ENCODE results near the gene RBM11.

DNA sequence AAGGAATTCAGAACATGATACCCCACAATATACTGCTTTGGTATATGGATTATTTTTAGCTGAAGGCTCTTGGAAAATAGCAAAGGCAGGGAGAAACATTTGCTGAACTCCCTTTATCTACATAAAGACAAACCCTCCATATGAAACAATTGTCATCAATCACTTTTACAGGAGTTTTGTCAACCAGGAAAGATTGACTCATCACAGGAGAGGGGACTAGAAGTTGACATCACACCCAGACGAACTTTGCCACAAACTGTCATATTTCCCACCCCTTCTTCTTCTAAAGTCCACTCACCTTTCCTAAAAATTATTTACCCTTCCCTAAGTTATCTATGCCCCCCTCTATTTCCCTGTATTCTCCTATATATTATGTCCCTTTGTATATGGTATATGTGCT, 47.9 kb downstream of the RBM11 start:
- TF ChIP-seq, protein P1, sequence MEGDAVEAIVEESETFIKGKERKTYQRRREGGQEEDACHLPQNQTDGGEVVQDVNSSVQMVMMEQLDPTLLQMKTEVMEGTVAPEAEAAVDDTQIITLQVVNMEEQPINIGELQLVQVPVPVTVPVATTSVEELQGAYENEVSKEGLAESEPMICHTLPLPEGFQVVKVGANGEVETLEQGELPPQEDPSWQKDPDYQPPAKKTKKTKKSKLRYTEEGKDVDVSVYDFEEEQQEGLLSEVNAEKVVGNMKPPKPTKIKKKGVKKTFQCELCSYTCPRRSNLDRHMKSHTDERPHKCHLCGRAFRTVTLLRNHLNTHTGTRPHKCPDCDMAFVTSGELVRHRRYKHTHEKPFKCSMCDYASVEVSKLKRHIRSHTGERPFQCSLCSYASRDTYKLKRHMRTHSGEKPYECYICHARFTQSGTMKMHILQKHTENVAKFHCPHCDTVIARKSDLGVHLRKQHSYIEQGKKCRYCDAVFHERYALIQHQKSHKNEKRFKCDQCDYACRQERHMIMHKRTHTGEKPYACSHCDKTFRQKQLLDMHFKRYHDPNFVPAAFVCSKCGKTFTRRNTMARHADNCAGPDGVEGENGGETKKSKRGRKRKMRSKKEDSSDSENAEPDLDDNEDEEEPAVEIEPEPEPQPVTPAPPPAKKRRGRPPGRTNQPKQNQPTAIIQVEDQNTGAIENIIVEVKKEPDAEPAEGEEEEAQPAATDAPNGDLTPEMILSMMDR (IDR thresholded peaks at IDR 0.05; ENCODE audit: poor library complexity), result no peak
- TF ChIP-seq EZH2phosphoT487 (IDR thresholded peaks at IDR 0.05; ENCODE audit: low read depth, severe bottlenecking, unreplicated experiment), result no peak
